ENCODE results near the gene GUCA2B. TPM values are rescaled to one million over a fixed set of nuclear protein-coding genes. Genes with fewer than 3 reads are reported as not detected.

GUCA2B gene
- total RNA-seq, 2 experiments from 2014 or later = not detected

DNA sequence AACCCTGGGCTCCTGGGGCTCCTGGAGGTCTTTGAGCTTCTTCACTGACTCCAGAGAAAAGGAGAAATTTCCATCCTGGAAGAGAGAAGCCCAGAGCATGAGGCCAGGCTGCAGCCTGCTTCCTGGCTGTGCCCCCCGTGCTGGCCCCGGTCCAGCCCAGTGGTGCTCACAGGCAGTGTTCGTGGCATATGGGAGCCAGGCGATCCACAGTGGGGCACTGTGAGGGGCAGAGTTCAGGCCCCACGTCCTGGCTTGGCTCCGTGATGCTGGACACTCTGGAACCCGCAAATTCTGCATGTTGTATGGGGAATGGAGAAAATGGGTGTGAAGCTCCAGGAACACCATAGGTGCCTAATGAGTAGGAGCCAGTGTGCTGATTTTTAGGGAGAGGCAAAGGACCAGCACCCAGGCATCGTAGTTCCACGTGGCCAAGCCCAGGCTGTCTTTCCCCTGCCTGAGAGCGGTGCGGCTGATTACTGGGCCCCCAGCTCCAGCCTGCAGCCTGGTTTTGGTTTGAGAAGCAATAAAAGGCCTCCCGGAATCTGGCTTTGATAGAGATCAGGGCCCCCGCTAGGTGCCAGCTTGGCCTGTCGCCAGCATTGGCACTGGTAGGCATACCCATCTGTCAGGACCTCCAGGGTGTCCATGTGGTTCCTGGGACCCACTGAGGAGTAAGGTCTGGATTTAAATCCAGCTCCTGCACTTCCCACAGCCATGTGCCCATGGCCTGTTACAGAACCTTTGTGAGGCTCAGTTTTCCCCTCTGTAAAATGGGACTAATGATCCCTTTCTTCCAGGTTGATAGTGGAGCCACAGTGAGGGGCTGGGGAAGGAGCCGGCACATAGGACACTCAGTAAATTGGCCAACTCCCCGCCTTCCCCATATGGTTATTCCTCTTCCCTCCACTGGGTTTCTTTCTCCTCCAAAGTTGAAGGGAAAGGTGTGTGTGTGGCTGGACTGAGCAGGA lies 10.6 kb downstream of the GUCA2B start:
- Mint-ChIP-seq H3K4me1 (no peaks in the 10 kb centered on the region), H3K36me3 (ENCODE audit: low read depth) (peaks cover 6% of the 10 kb centered on the region), H3K27me3 (peaks cover 20% of the 10 kb centered on the region), H3K9me3 (peaks cover 14% of the 10 kb centered on the region), H3K27ac (no peak overlapping the region), H3K4me3 (no peak overlapping the region)
- DNase-seq = no peak
- ChIA-PET POLR2A (interaction anchor here (0.5 kb wide), 1 partner anchor 211 kb away, joined by 3 read pairs; no protein-coding TSS in a partner anchor), CTCF (interaction anchor here (0.6 to 1.9 kb wide), 3 partner anchors 9 to 681 kb away, joined by 3 to 6 read pairs (median 3); no protein-coding TSS in a partner anchor)

DNA sequence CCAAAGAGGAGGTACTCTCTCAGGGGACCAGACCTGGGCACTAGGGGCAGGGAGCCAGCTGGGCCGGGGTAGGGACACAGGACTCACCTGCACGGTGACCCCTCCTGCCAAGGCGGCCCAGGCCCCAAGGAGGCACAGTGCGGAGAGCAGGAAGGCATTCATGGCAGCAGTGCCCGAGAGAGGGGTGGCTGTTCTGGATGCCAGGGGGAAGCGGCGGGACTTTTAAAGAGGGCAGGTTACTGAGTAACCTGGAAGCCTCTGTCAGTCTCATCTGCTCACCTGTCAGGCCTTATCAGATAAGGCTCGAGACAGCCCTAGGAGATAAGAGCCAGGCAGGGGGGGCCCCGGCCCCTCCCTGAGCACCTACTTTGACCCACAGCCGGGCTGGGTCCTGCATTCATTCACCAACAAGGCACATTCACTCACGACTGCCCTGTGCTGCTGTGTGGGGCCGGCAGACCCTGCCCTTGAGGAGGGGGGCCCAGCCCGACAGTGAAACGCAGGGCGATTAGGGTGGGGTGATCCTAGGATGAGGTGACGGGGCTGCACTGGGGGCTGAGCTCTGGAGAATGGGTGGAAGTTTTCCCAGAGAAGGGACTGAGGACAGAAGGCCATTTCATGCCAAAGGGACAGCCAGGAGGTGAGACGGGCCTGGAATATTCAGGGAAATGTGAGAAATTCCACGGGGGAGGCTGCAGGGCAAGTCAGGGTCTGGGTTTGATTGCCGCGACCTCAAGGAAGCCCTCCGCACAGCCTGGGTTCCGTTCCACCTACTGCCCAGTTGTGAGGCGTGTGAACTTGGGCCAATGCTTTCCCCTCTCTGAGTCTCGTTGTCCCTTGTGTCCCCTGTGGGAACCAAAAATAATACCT lies 11.6 kb downstream of the GUCA2B start, which contains the start of gene GUCA2A:
TSS of gene GUCA2A (minus strand) at position 195 of the 870 bp plus-strand sequence. CDS start at position 162, 33 bp downstream.
- no peak within 1 kb of the TSS for H3K27ac Mint-ChIP-seq
- POLR2A ChIA-PET = no interaction called here
- H3K4me1 Mint-ChIP-seq = no peaks in the 10 kb centered on the region
- CTCF ChIA-PET = interaction anchor here (0.6 to 1.9 kb wide), 2 partner anchors 9 to 16 kb away, joined by 3 to 6 read pairs; no protein-coding TSS in a partner anchor
- H3K27me3 Mint-ChIP-seq = peaks cover 13% of the 10 kb centered on the region
- peaks cover 6% of the 10 kb centered on the region for H3K36me3 Mint-ChIP-seq (ENCODE audit: low read depth)
- DNase-seq = no peak
- peaks cover 14% of the 10 kb centered on the region for H3K9me3 Mint-ChIP-seq
- H3K4me3 Mint-ChIP-seq = no peak within 1 kb of the TSS

DNA sequence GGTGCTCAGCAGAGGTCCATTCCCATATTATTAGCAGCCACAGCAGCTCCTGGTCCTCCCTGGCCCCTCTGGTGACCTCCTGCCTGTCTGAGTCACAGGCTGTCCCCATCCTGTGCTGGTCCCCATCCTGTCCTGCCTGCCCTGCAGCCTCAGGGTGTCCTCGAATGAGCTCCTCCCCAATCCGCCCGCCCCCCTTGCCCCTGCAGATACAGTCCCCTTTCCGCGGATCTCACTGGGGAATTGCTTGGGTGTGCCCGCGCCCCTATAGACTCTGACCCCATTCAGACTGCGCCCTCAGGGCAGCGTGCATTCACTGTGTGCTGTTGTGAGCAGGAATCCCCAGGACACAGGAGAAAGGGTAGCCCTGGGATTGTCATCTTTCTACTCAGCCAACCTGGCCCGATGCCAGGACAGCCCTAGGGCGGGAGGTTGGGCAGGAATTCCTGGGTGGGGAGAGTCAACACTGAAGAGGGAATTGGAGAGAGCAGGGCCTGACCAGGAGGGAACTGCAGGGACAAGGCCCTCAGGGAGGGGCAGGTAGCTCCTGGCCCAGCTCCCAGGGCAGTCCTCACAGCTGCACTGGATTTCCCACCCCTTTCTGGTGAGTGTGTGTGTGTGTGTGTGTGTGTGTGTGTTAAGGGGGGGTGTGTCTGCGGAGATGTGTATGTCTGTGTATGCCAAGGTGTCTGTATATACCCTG lies 12.5 kb downstream of the GUCA2B start:
- Mint-ChIP-seq H3K27me3 (peaks cover 10% of the 10 kb centered on the region), H3K9me3 (peaks cover 10% of the 10 kb centered on the region), H3K27ac (no peak overlapping the region), H3K36me3 (ENCODE audit: low read depth) (peaks cover 5% of the 10 kb centered on the region), H3K4me1 (no peaks in the 10 kb centered on the region), H3K4me3 (no peak overlapping the region)
- ChIA-PET POLR2A (no interaction called here), CTCF (interaction anchor here (1.9 kb wide), 1 partner anchor 8 kb away, joined by 6 read pairs; no protein-coding TSS in a partner anchor)
- no peak for DNase-seq

DNA sequence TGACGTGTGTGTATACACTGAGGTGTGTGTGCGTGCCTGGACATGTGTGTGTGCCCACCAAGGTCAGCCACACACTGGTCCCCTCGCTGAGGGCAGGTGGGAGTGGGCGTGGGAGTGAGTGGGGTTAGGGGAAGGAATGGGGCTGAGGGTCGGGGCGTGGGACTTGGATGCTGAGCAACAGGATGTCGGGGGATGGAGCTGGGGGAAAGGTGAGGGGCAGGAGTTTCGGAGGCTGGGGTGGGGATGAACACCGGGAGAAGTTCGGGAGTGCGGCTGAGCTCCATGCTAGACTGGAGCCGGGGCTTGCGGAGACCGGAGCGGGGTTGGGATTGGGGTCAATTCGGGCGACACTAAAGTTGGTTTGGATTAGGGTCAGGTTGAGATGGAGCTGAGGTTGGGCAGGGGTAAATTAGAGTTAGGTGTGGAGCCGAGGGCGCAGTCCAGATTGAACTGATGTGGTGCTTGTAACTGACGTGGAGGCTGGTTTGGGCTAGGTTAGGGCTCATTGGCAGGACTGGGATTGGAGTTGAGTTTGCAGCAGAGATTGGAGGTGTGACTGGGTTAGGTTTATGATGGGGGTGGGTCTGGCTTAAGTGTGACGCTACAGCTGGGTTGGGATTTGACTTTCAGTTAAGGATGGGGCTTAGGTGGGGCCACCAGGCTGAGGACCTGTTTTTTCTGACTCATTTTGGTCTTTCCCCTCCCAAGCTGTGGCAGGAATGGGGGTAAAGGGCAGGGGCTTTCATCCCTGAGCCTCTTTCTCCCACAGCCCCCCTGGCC lies 14.6 kb downstream of the GUCA2B start:
- H3K36me3 Mint-ChIP-seq (ENCODE audit: low read depth) = no peaks in the 10 kb centered on the region
- no peaks in the 10 kb centered on the region for H3K27me3 Mint-ChIP-seq
- no peaks in the 10 kb centered on the region for H3K4me1 Mint-ChIP-seq
- H3K27ac Mint-ChIP-seq = no peak overlapping the region
- CTCF ChIA-PET = interaction anchor here (0.5 to 0.6 kb wide), 2 partner anchors 35 to 143 kb away, joined by 3 read pairs; no protein-coding TSS in a partner anchor
- peaks cover 3% of the 10 kb centered on the region for H3K9me3 Mint-ChIP-seq
- POLR2A ChIA-PET = interaction anchor here (0.6 kb wide), 1 partner anchor 138 kb away, joined by 5 read pairs; no protein-coding TSS in a partner anchor
- DNase-seq = no peak
- H3K4me3 Mint-ChIP-seq = no peak overlapping the region

DNA sequence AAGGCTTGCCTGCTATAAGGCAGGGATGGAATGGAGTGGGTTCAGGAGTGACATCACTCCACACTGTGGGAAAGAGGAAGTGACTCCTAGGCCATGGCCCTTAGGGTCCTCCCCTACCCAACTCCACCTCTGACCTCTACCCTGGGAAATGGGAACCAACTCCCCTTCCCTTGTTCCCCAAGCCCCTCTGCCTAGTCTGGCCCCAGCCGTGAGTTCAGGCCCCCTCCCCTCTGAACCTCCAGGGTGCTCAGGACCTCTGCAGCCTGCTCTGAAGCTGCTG lies 15.1 kb downstream of the GUCA2B start:
- H3K4me1 Mint-ChIP-seq = no peaks in the 10 kb centered on the region
- no peak for DNase-seq
- ChIA-PET CTCF (interaction anchor here (0.5 to 0.6 kb wide), 2 partner anchors 36 to 143 kb away, joined by 3 read pairs; no protein-coding TSS in a partner anchor), POLR2A (interaction anchor here (0.6 kb wide), 1 partner anchor 139 kb away, joined by 5 read pairs; no protein-coding TSS in a partner anchor)
- H3K9me3 Mint-ChIP-seq = peaks cover 3% of the 10 kb centered on the region
- no peaks in the 10 kb centered on the region for H3K36me3 Mint-ChIP-seq (ENCODE audit: low read depth)
- H3K27me3 Mint-ChIP-seq = no peaks in the 10 kb centered on the region
- no peak overlapping the region for H3K4me3 Mint-ChIP-seq
- no peak overlapping the region for H3K27ac Mint-ChIP-seq

DNA sequence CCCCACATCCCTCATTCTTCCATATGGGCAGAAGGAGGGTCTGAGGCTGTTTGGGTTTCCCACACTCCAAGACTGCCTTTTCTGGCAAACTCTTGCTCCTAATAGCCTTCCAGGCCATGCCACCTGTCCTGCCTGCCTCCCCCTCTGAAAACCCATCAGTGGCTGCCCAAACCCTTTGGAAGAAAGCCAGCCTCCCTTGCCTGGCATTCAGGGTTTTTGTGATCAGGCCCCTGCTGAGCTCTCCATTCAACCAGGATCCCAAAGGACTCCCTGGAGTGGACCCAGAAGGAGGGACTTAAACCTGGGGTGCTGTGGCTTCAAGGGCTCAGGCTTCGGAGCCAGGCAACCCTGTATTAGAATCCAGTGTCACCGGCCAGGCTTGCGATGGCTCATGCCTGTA lies 15.6 kb downstream of the GUCA2B start:
- ChIA-PET POLR2A (no interaction called here), CTCF (no interaction called here)
- no peaks in the 10 kb centered on the region for H3K36me3 Mint-ChIP-seq (ENCODE audit: low read depth)
- H3K4me1 Mint-ChIP-seq = no peaks in the 10 kb centered on the region
- DNase-seq = no peak
- H3K9me3 Mint-ChIP-seq = peaks cover 3% of the 10 kb centered on the region
- H3K27ac Mint-ChIP-seq = no peak overlapping the region
- no peak overlapping the region for H3K4me3 Mint-ChIP-seq
- no peaks in the 10 kb centered on the region for H3K27me3 Mint-ChIP-seq

DNA sequence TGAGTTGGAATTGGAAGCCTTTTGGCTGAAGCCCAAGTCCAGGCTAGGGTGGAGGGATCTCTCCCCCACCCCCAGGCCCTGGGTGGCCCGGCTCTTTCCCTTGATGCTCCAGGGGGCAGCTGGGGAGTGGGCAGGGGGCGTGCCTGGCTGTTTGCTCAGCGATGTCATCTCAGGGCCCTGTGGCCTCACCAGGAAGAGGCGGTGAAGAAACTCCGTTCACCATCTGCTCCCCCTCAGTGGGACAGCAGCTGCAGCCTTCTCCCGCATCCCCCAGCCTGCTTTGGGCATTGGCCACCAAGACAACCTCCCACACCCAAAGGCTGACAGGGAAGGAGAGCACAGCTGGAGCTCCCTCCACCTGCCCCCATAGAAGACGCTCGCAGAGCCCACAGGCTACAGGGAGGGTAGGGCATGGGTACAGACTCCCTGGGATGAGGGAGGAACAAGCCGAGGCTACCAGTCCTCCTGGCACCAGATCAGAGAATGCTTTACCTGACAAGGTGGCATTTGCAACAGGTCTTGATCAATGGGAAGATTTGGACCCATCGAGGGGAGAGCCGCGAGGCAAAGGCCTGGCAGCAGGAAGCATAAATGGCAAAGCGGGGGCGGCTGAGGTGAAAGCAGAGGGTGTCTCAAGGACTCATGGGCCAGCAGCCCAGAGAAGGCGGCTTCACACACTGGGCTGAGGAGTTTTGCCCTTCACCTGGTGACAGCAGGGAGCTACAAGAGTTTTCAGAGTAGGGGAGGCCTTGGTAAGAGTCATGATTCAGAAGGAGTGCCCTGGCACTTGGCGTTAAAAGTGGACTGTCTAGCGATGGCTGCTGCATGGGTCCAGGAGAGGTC lies 17.8 kb downstream of the GUCA2B start:
- H3K27me3 Mint-ChIP-seq = no peaks in the 10 kb centered on the region
- ChIA-PET CTCF (interaction anchor here (1.1 kb wide), 1 partner anchor 88 kb away, joined by 3 read pairs; no protein-coding TSS in a partner anchor), POLR2A (no interaction called here)
- no peaks in the 10 kb centered on the region for H3K36me3 Mint-ChIP-seq (ENCODE audit: low read depth)
- no peak for DNase-seq
- peaks cover 3% of the 10 kb centered on the region for H3K9me3 Mint-ChIP-seq
- no peak overlapping the region for H3K4me3 Mint-ChIP-seq
- H3K4me1 Mint-ChIP-seq = no peaks in the 10 kb centered on the region
- H3K27ac Mint-ChIP-seq = no peak overlapping the region

DNA sequence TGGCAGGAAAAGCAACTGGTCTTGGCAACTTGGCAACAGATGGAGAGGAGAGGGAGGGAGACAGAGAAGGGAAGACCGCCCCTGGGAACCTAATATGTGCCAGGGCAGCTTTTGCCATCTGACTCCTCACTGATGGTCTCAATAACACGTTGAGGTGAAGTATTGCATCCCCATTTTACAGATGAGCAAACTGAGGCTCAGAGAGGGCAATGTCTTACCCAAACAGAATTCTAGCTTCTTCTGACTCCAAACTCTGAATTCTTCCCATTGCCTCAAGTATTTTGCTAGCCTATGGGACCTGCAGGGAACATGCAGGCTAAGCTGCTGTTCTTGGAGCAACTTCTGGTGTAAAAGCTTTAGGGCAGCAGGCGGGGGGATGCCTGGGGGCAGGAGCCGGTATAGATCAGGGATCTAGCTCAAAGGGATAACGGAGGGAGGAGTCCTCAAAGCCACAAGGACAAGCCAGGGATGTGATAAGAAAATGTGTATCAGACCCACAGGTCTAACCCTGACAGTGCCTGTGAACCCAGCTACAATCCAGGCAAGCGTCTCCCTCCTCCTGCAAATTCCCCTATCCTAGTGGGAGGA lies 18.6 kb downstream of the GUCA2B start:
- Mint-ChIP-seq H3K9me3 (no peaks in the 10 kb centered on the region), H3K4me3 (no peak overlapping the region), H3K27me3 (no peaks in the 10 kb centered on the region), H3K36me3 (ENCODE audit: low read depth) (peaks cover 1% of the 10 kb centered on the region), H3K4me1 (no peaks in the 10 kb centered on the region), H3K27ac (no peak overlapping the region)
- no peak for DNase-seq
- CTCF ChIA-PET = interaction anchor here (0.9 to 3.1 kb wide), 2 partner anchors 10 to 16 kb away, joined by 3 to 12 read pairs; no protein-coding TSS in a partner anchor
- POLR2A ChIA-PET = no interaction called here

DNA sequence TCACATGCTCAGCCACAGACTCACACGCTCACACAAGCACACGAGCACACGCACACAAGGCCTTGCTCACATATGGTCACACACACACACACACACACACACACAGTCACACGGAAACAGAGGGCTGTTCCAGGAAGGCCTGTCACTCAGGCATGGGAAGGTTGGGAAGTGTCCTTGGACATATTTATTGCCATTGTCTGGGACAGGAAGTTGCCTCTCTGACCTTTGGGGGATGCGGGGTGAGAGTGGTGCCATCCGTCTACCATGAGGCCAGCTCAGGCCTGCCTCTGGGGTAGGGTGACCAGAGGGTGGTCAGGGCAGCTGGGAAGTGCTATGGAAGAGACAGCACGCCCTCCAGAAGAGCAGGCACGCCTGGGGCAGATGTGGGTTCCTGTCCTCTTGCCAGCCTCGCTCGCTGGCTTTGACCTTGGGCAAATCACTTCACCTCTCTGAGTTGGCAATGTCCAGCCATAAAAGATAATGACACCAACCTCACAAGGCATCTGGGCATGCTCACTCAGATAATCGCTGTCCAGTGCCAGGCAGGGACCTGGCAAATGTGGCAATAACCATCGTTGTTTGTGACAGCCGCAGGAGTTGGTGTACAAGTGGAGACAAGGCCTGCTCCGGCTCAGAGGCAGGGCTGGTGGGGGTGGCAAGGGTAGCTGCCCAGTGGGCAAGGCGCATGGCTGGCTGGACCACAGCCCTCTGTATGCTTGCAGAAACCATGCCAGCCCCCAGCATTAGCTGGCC lies 19.3 kb downstream of the GUCA2B start:
- Mint-ChIP-seq H3K27me3 (no peaks in the 10 kb centered on the region), H3K36me3 (ENCODE audit: low read depth) (peaks cover 2% of the 10 kb centered on the region), H3K9me3 (no peaks in the 10 kb centered on the region), H3K4me1 (no peaks in the 10 kb centered on the region), H3K27ac (no peak overlapping the region), H3K4me3 (no peak overlapping the region)
- POLR2A ChIA-PET = no interaction called here
- no peak for DNase-seq
- CTCF ChIA-PET = interaction anchor here (0.6 to 3.1 kb wide), 9 partner anchors 8 to 594 kb away, joined by 3 to 12 read pairs (median 3); partner anchors contain the start of genes C1orf50, GUCA2A, P3H1 and RIMKLA
